Adrenal gland (tissue), 12 donors: Measurements from ENCODE around the gene FSTL5. TPM values are rescaled to one million over a fixed set of nuclear protein-coding genes. Genes with fewer than 3 reads are reported as not detected.

Experiments used
- DNase-seq, 7 donors: peaks; one replicate each; pipeline ENCODE4 v3.0.0-alpha.2; 2019 to 2020
- H3K27ac ChIP-seq, 5 donors: fragments of 200-600 bp; sonication (generic) in 4 of 5; 1 replicate in 3 of 5; 2 replicates in 2 of 5; pipeline versions ENCODE4 v1.5.1 to v1.8.0; 2016 to 2020; ENCODE audit warnings: mild to moderate bottlenecking in 1 of 5
- H3K27me3 ChIP-seq: fragments of 200-600 bp; 2 replicates; pipeline ENCODE4 v1.8.0; 2021
- H3K36me3 ChIP-seq, 2 donors: fragments of 200-600 bp; replicated peaks in 1 of 2; 1 replicate in 1 of 2; 2 replicates in 1 of 2; pipeline versions ENCODE4 v1.5.1 to v1.8.0; 2018 to 2022
- H3K4me1 ChIP-seq, 2 donors: fragments of 200-600 bp; replicated peaks in 1 of 2; 1 replicate in 1 of 2; 2 replicates in 1 of 2; pipeline versions ENCODE4 v1.5.1 to v1.8.0; 2018 to 2021
- H3K4me3 ChIP-seq, 4 donors: fragments of 200-600 bp; sonication (generic) in 3 of 4; one replicate each; pipeline ENCODE4 v1.5.1; 2016 to 2018
- H3K9me3 ChIP-seq, 3 donors: fragments of 200-600 bp; sonication (generic) in 1 of 3; replicated peaks in 1 of 3; 1 replicate in 2 of 3; 2 replicates in 1 of 3; pipeline versions ENCODE4 v1.5.1 to v1.8.0; 2016 to 2021
- CTCF ChIP-seq, 6 experiments: fragments of 450-650 bp in 4 of 6; fragments of 200-600 bp in 2 of 6; sonication (generic) in 1 of 6; IDR thresholded peaks; 1 replicate in 5 of 6; 2 replicates in 1 of 6; pipeline versions ENCODE4 v1.5.1 to v1.8.0; 2016 to 2021; ENCODE audit warnings: antibody characterized with exemption in 6 of 6, mild to moderate bottlenecking in 2 of 6, moderate library complexity in 1 of 6
- POLR2A ChIP-seq, 2 donors: fragments of 450-650 bp; IDR thresholded peaks; one replicate each; pipeline ENCODE4 v1.6.1; 2017; ENCODE audit warnings: antibody characterized with exemption in 2 of 2, mild to moderate bottlenecking in 2 of 2, moderate library complexity in 1 of 2
- WGBS, 4 donors: extraction: QIAGEN DNeasy Blood & Tissue Kit in 2 of 4; methylation state at CpG; one replicate each; pipeline versions ENCODE4 v1.1.5 to v1.1.7; 2013 to 2017; 5-methylcytosine and 5-hydroxymethylcytosine counted together
- intact Hi-C, 2 donors: fragments of 100-400 bp; cut with DNase I; formaldehyde crosslinking; loops; one replicate each; pipeline versions ENCODE4 v1.14.1 to v1.15.0; 2022 to 2023
- polyA plus RNA-seq, 3 donors: library from polyadenylated mRNA; stranded (reverse); fragments of 200-250 nt in 2 of 3; fragments of 350-450 nt in 1 of 3; fragmentation: Illumina TruSeq in 1 of 3; extraction: RNeasy Lipid Tissue Mini Kit (QIAGEN cat#74804) in 1 of 3; gene quantifications; one replicate each; pipeline ENCODE4 v1.2.3, GENCODE V29; 2013 to 2014
- total RNA-seq, 9 donors: library from RNA; depleted of rRNA in 4 of 9; stranded (reverse); fragments of >200 nt in 4 of 9; fragments of 120-200 nt in 1 of 9; fragmentation: NEBNext Ultra II Directional in 1 of 9; extraction: Animal tissue kit (Norgen Biotek cat#: 25700) in 1 of 9; gene quantifications; one replicate each; pipeline versions ENCODE4 v1.1.0 to v1.2.4, GENCODE V29; 2013 to 2023
- donor health status: healthy with polysubstance abuse.
- donor health status: Bipolar disorder and iron deficiency.
- donor health status: DM: yes; HTN: yes; CAD: no.
- donor health status: DM: no; HTN: no; CAD: no.
- donor health status: DM: no; HTN: no; CAD: no.
- donor health status: DM: yes; HTN: yes; CAD: no.

FSTL5 gene
- total and polyA plus RNA-seq, 12 donors = 0.10 to 7.7 (median 0.64) TPM; not detected in 3

GRCh38 chr4:161454860-161455259 is 708.9 kb downstream of the FSTL5 start:
- no peak for DNase-seq
- Histone ChIP-seq H3K4me3 (no peak overlapping the region), H3K27me3 (no peaks in the 10 kb centered on the region), H3K36me3 (no peaks in the 10 kb centered on the region), H3K4me1 (no peaks in the 10 kb centered on the region), H3K27ac (no peak overlapping the region), H3K9me3 (no peaks in the 10 kb centered on the region)
- WGBS, 4 donors = 58 to 76% (median 68%) methylated on average over 2 of the region's 2 CpGs
- intact Hi-C loops = no loop called here
- no peak for TF ChIP-seq CTCF (IDR thresholded peaks at IDR 0.05)
- TF ChIP-seq POLR2A (IDR thresholded peaks at IDR 0.05) = no peak

GRCh38 chr4:161448550-161449180 is 715.1 kb downstream of the FSTL5 start:
- no peak overlapping the region for H3K27ac ChIP-seq
- no peaks in the 10 kb centered on the region for H3K4me1 ChIP-seq
- no peak overlapping the region for H3K4me3 ChIP-seq
- H3K27me3 ChIP-seq = no peaks in the 10 kb centered on the region
- DNase-seq = no peak
- 56 to 69% (median 62%) methylated on average over 5 of the region's 5 CpGs for WGBS, 4 donors
- intact Hi-C loops = no loop called here
- TF ChIP-seq POLR2A (IDR thresholded peaks at IDR 0.05) (no peak), CTCF (IDR thresholded peaks at IDR 0.05) (no peak)
- H3K9me3 ChIP-seq = no peaks in the 10 kb centered on the region
- H3K36me3 ChIP-seq = no peaks in the 10 kb centered on the region

- Histone ChIP-seq H3K36me3 (no peaks in the 10 kb centered on the region), H3K27me3 (no peaks in the 10 kb centered on the region), H3K27ac (no peak overlapping the region), H3K9me3 (no peaks in the 10 kb centered on the region), H3K4me1 (no peaks in the 10 kb centered on the region), H3K4me3 (no peak overlapping the region)
- WGBS, 4 donors = 55 to 74% (median 67%) methylated on average over 1 of the region's 1 CpG
- no peak for TF ChIP-seq POLR2A (IDR thresholded peaks at IDR 0.05)
- no peak for DNase-seq
- intact Hi-C loops = no loop called here
Measured at GRCh38 chr4:161444626-161445025, 719.2 kb downstream of the FSTL5 start.

GRCh38 chr4:161442921-161443320 is 720.9 kb downstream of the FSTL5 start:
- H3K36me3 ChIP-seq = no peaks in the 10 kb centered on the region
- H3K27ac ChIP-seq = no peak overlapping the region
- WGBS, 4 donors = 65 to 94% (median 78%) methylated on average over 1 of the region's 1 CpG
- no peak for TF ChIP-seq POLR2A (IDR thresholded peaks at IDR 0.05)
- no peak for TF ChIP-seq CTCF (IDR thresholded peaks at IDR 0.05)
- no peak for DNase-seq
- no peaks in the 10 kb centered on the region for H3K27me3 ChIP-seq
- H3K4me3 ChIP-seq = no peak overlapping the region
- H3K4me1 ChIP-seq = no peaks in the 10 kb centered on the region
- H3K9me3 ChIP-seq = no peaks in the 10 kb centered on the region
- intact Hi-C loops = no loop called here

- no peaks in the 10 kb centered on the region for H3K36me3 ChIP-seq
Measured at GRCh38 chr4:161438096-161438495, 725.7 kb downstream of the FSTL5 start.

More at GRCh38 chr4:161438096-161438495, 725.7 kb downstream of the FSTL5 start:
- H3K9me3 ChIP-seq = no peaks in the 10 kb centered on the region
- no peak overlapping the region for H3K4me3 ChIP-seq
- DNase-seq = no peak
- H3K27me3 ChIP-seq = no peaks in the 10 kb centered on the region
- WGBS, 4 donors = 78 to 93% (median 87%) methylated on average over 2 of the region's 2 CpGs
- H3K4me1 ChIP-seq = no peaks in the 10 kb centered on the region
- no peak for TF ChIP-seq CTCF (IDR thresholded peaks at IDR 0.05)
- no peak for TF ChIP-seq POLR2A (IDR thresholded peaks at IDR 0.05)
- intact Hi-C loops = no loop called here
- H3K27ac ChIP-seq = no peak overlapping the region
